Choroid plexus epithelial cell (primary cell): ENCODE results near the gene CALCB.
"Not testable (repeated sequence)": the region's sequence is repeated elsewhere in the genome, so short reads cannot be mapped to it uniquely, and the experiment has no call there.

Source experiments
- DNase-seq: peaks from one replicate; pipeline ENCODE4 v3.0.0-alpha.2; 2010; ENCODE audit warnings: low read depth
- H3K4me3 ChIP-seq: 2 replicates; pipeline ENCODE4 v1.5.1; 2011; ENCODE audit warnings: low read depth, mild to moderate bottlenecking, control low read depth, low read length, moderate library complexity
- CTCF ChIP-seq: conservative IDR thresholded peaks from 2 replicates; pipeline ENCODE4 v1.5.1; 2011; ENCODE audit warnings: low read depth, mild to moderate bottlenecking, control low read depth, inconsistent platforms, low read length, moderate library complexity

Gene CALCB

DNA sequence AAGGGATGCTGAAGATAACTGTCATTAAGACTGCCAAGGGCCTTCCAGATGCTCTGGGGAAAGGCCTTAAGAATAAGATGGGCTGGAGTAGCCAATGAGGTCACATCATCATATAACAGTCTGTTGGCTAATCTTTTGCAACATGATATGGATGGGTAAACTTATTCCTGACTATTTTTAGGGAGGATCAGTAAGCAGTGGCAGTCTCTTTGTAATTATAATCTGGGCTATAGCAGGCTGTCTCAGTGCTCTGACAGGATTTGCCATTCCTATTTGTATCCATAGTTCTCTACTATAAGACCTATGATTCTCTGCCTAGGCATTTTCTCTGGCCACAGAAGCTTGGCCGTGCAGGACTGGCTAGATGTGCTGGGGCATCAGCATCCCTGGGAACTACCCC, 16.1 kb upstream of the CALCB start:
- no peak for TF ChIP-seq CTCF
- H3K4me3 ChIP-seq: no peak overlapping the region
- no peak for DNase-seq

DNA sequence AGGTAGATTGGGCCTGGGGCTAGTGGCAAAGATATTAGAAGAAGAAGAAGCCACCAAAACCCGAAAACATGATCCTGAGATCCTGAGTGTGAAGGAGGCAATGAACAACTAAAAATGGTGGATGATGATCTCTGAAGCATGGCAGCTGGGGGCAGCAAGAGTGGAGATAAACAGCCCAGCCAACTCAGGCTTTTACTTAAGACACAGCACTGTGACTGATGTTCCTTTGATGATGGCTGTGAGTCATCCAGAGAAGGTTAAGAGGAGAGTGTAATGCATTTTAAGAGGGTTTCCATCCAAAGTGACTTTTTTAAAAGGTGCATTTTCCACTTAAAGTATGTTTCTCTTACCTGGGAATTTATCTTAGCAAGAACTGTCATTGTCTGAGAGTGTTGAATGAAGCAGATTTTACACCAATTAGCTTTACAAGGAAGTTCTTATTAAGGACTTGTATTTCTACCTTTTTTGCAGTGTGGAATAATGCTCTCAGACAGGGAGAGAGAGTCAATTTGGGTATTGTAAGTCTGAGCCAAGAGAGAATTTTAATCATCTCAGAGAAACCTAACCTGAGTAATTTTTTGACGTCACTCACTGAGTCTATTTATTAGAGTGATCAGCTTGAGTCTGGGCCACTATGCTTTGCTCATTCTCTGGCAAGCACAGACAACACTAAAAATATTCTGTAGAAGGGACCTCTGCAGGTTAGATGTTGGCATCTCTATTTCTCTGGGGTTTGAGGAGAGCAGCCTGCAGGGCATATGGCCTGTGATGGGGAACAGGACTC, 14.1 kb upstream of the CALCB start:
- no peak for TF ChIP-seq CTCF
- DNase-seq: no peak
- H3K4me3 ChIP-seq: no peak overlapping the region

DNA sequence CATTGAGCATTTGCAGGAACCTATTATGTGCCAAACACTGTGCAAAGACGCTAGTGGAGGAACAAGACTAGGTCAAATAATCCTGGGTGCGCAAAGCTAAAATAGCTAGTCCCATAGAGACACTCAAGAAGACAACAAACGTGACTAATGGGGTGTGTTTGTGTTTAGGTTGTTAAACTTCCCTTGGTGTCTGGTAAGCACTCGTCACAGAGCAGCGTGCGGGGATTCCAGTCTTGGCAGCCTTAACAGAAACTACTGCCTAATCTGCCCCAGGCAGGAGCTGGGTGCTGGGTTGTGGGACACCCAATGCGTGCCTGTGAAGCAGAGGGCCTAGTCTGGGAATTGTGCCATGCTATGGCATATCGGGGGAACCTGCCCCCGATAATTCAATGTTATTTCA, 10.8 kb upstream of the CALCB start:
- no peak overlapping the region for H3K4me3 ChIP-seq
- no peak for TF ChIP-seq CTCF
- no peak for DNase-seq

GRCh38 chr11:15069751-15070150, 3.6 kb upstream of the CALCB start:
- DNase-seq, H3K4me3 ChIP-seq: not testable (repeated sequence)

DNA sequence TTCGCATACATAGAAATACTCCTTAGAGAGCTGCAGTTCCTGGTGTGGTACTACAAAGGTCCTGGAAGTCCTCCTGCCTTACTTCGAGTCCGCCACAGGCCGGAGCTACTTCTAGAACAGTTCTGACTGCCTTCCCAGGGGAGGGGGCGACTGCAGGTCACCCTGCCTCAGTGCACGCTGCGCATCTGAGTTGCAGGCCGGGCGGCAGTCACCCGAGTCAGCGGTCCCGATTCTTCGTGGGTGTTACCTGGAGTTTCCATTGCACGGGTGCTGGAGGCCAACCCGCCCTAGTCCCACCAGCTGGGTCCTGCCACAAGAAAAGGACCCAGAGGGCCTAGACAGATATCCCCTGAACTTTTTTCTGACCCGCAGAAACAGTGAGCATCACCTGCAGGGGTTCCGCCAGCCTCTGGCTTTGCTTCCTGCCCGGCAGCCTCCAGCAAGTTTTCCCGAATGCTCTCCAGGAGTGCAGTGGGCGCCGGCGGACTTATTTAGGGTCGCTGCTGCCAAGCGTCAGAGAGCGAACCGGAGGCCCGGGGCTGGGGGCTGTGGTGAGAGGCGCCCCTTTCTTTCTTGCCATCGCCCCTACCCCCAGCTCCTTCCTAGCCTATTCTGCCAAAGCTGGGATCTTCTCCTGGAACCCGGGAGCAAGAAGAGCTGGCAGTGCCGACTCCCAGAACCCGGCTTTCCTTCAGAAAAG, 1.7 kb upstream of the CALCB start:
- no peak for TF ChIP-seq CTCF
- no peak for DNase-seq
- no peak overlapping the region for H3K4me3 ChIP-seq

DNA sequence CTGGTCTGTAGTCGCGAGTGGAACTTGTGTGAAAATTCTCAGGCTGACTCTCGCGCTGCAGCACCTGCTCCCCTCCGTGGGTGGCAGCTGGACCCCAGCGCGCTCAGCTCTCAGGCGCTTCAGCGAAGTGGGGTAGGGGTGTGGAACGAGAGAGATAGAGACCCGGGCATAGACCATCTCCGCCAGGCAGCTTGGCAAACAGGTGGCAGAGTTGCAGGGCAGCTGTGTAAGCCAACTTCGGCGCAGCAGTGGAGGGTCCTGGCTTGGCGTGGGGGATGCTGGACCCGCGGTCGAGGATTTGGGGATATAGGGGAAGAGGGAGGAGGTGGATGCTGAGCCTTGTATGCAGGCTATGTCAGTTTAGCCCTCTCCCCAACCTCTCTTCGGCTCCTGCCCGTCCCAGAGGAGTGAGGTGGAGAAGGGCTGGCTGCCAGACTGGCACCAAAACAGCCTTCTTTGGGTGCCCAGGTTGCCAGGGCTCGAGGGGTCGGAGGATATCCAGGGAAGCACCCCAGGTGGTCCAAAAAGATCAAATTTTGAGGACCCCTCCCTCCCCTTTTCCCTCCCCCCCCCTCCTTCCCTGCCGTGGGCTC, 746 bp upstream of the CALCB start:
- TF ChIP-seq CTCF: no peak
- H3K4me3 ChIP-seq: no peak overlapping the region
- no peak for DNase-seq

- TF ChIP-seq CTCF: peak; percentile 80
- no peak overlapping the region for H3K4me3 ChIP-seq
- DNase-seq: peak; percentile 77
These were observed 1.1 kb downstream of the CALCB start for GRCh38 chr11:15074206-15075161.
